Loucy (cell line): ENCODE results near the gene TRIM45.

Experiments
- CTCF ChIP-seq: fragments of 200-600 bp; sonication (generic); conservative IDR thresholded peaks from 2 replicates; pipeline ENCODE4 v1.5.1; 2014; ENCODE audit warnings: mild to moderate bottlenecking, antibody characterized with exemption, low read length
- EZH2phosphoT487 ChIP-seq: fragments of 200-600 bp; IDR thresholded peaks from 2 replicates; pipeline ENCODE4 v1.6.1; 2018; ENCODE audit warnings: antibody characterized with exemption, mild to moderate bottlenecking, moderate library complexity, borderline replicate concordance

DNA sequence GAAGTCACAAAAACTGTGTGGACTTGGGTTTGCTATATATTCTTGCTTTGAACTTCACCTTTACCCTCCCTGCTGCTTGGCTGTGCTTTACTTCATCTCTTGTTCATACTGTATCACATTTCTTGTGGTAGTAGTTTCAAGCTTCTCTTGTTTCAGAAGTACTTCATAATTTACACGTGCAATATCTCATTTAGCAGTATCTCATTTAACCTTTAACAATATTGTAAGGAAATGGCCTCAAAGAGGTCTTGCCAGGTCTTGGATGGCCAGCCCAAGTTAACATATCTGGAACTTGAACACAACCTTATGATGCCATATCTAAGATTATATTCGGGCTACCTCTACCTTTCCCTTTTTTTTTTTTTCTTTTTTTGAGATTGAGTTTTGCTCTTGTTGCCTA is 1.7 kb upstream of the TRIM45 start:
- TF ChIP-seq CTCF (no peak), EZH2phosphoT487 (no peak)
